Transverse colon (tissue), 4 donors: ENCODE data around the gene ISG20. TPM values are rescaled to one million over a fixed set of nuclear protein-coding genes. Genes with fewer than 3 reads are reported as not detected.
A peak's percentile ranks its signal among the peaks of the same experiment; 100 is the strongest.

ENCODE experiments used
- DNase-seq: peaks from one replicate; pipeline ENCODE4 v3.0.0-alpha.2; 2019
- H3K27ac ChIP-seq, 4 donors: fragments of 200-600 bp; sonication (generic); 2 replicates each; pipeline ENCODE4 v1.5.1; 2016 to 2018; ENCODE audit warnings: inconsistent platforms in 4 of 4
- H3K27me3 ChIP-seq: fragments of 200-600 bp; sonication (generic); 2 replicates; pipeline ENCODE4 v1.5.1; 2017; ENCODE audit warnings: inconsistent platforms
- H3K36me3 ChIP-seq, 4 donors: fragments of 200-600 bp; sonication (generic); 2 replicates each; pipeline ENCODE4 v1.5.1; 2017 to 2019; ENCODE audit warnings: inconsistent platforms in 4 of 4
- H3K4me1 ChIP-seq, 4 donors: fragments of 200-600 bp; sonication (generic); 2 replicates each; pipeline ENCODE4 v1.5.1; 2017 to 2020; ENCODE audit warnings: inconsistent platforms in 4 of 4
- H3K4me3 ChIP-seq, 4 donors: fragments of 200-600 bp; sonication (generic); 1 replicate in 1 of 4; 2 replicates in 3 of 4; pipeline versions ENCODE4 v1.5.1 to v1.6.1; 2017 to 2019; ENCODE audit warnings: inconsistent platforms in 4 of 4
- H3K9me3 ChIP-seq, 2 donors: fragments of 200-600 bp; sonication (generic); 2 replicates each; pipeline ENCODE4 v1.5.1; 2017 to 2019; ENCODE audit warnings: inconsistent platforms in 2 of 2
- EP300 ChIP-seq: sonication (generic); formaldehyde crosslinking; IDR thresholded peaks from one replicate; pipeline ENCODE4 v1.6.1; 2017; ENCODE audit warnings: antibody characterized with exemption, low read depth
- POLR2A ChIP-seq: fragments of 450-650 bp; IDR thresholded peaks from one replicate; pipeline ENCODE4 v1.6.1; 2016; ENCODE audit warnings: antibody characterized with exemption, mild to moderate bottlenecking, moderate library complexity
- POLR2AphosphoS5 ChIP-seq, 3 donors: sonication (generic); formaldehyde crosslinking; IDR thresholded peaks; one replicate each; pipeline ENCODE4 v1.6.1; 2016; ENCODE audit warnings: antibody characterized with exemption in 3 of 3
- WGBS, 2 donors: methylation state at CpG; one replicate each; pipeline ENCODE4 v1.1.5; 2018; ENCODE audit warnings: low coverage in 1 of 2; 5-methylcytosine and 5-hydroxymethylcytosine counted together
- in situ Hi-C, 4 donors: fragments of 200-750 bp; cut with MboI; loops; one replicate each; pipeline versions ENCODE4 v1.15.0 to v1.15.1; 2017; ENCODE audit warnings: low sequenced_read_pairs in 3 of 4, low pct_ligation_motif_present in 1 of 4, low pct_unique_long_range_greater_than_20kb in 1 of 4
- intact Hi-C: fragments of 100-400 bp; cut with DNase I; formaldehyde crosslinking; loops from one replicate; pipeline ENCODE4 v1.15.1; 2023; ENCODE audit warnings: low total_unique reads
- total RNA-seq, 4 donors: library from RNA; depleted of rRNA; stranded (reverse); fragments of >200 nt; gene quantifications; one replicate each; pipeline ENCODE4 v1.1.0, GENCODE V29; 2016
- TF ChIP-seq, protein P1 (sequence below), 5 experiments: fragments of 200-600 bp in 3 of 5; fragments of 450-650 bp in 2 of 5; sonication (generic) in 3 of 5; IDR thresholded peaks; 1 replicate in 2 of 5; 2 replicates in 3 of 5; pipeline ENCODE4 v1.5.1; 2016 to 2017; ENCODE audit warnings: antibody characterized with exemption in 5 of 5, inconsistent platforms in 3 of 5, mild to moderate bottlenecking in 2 of 5, moderate library complexity in 1 of 5

The ISG20 gene
- total RNA-seq, 4 donors from 2014 or later: 18.7 to 51.9 (median 38.6) TPM

DNA sequence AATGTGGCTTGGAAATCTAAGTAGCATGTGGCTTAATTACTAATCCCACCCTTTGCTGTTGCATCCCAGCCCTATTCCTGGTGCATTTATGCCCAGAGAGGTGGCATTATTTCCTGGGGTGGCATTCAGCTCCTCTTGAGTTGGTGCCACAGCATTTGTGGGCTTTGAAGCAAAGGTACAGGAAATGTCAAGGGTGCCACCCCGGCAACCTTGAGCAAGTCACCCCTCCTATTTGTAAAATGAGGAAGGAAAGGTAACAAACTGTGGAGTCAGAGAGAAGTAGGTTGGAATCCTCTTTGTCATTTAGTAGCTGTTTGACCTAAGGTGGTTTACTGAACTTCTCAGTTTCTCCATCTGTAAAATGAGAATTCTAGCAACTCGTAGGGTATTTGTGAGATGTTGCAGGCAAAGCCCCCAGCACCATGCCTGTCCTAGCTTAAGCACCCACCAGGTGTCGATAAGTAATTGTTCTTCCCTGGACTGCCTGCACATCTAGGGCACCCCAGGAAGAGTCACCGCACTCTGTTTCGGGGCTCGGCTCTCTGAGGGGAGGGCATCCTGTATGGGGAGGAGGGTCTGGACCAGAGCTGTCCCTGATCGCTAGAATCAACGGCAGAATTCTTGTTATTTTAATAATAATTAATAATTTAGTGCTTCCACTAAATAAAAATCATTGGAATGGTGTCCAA lies 17.1 kb downstream of the ISG20 start:
- Histone ChIP-seq H3K36me3 (no peaks in the 10 kb centered on the region), H3K27me3 (no peaks in the 10 kb centered on the region), H3K4me1 (no peaks in the 10 kb centered on the region), H3K9me3 (no peaks in the 10 kb centered on the region), H3K27ac (no peak overlapping the region), H3K4me3 (no peak overlapping the region)
- intact Hi-C loops: loop anchor here (5.0 kb wide), 1 partner anchor 176 kb away; no protein-coding TSS in a partner anchor
- no peak for DNase-seq
- TF ChIP-seq POLR2AphosphoS5 (IDR thresholded peaks at IDR 0.05) (no peak), EP300 (no peak), POLR2A (no peak)
- TF ChIP-seq, protein P1, sequence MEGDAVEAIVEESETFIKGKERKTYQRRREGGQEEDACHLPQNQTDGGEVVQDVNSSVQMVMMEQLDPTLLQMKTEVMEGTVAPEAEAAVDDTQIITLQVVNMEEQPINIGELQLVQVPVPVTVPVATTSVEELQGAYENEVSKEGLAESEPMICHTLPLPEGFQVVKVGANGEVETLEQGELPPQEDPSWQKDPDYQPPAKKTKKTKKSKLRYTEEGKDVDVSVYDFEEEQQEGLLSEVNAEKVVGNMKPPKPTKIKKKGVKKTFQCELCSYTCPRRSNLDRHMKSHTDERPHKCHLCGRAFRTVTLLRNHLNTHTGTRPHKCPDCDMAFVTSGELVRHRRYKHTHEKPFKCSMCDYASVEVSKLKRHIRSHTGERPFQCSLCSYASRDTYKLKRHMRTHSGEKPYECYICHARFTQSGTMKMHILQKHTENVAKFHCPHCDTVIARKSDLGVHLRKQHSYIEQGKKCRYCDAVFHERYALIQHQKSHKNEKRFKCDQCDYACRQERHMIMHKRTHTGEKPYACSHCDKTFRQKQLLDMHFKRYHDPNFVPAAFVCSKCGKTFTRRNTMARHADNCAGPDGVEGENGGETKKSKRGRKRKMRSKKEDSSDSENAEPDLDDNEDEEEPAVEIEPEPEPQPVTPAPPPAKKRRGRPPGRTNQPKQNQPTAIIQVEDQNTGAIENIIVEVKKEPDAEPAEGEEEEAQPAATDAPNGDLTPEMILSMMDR (IDR thresholded peaks at IDR 0.05): no peak
- 84% methylated on average over 8 of the region's 8 CpGs; no CpG with 5 or more reads in 1 of the 2 donors for WGBS, 2 donors
- in situ Hi-C loops: loop anchor here in 1 of 4 donors (25.0 kb wide), 1 partner anchor 181 kb away; no protein-coding TSS in a partner anchor

DNA sequence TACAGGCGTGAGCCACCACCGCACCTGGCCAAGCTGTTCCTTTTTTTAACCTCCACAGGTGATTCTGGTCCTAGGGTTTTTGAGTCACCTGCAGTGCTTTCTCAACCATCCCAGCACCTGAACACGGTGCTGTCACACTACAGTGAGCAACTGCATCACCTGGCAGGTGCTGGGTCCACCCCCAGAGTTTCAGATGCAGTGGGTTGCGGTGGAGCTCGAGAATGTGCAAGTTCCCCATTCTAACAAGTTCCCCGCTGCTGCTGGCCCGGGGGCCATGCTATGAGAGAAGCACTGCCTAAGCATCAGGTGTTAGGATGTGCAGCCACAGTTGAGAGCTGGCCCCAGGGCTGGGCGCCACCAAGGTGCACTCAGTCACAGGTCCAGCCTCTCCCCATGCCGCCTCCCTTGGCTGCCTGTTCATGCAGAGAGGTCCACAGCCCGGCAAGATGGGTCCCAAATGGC lies 18.0 kb downstream of the ISG20 start:
- peak overlapping the region in 2 of 4 donors; percentile 5 to 18 for H3K27ac ChIP-seq
- H3K4me1 ChIP-seq: no peaks in the 10 kb centered on the region
- in situ Hi-C loops: loop anchor here in 1 of 4 donors (25.0 kb wide), 1 partner anchor 181 kb away; no protein-coding TSS in a partner anchor
- 68 to 93% methylated on average over 3 to 8 of the region's 10 CpGs for WGBS, 2 donors
- no peaks in the 10 kb centered on the region for H3K9me3 ChIP-seq
- intact Hi-C loops: loop anchor here (5.0 kb wide), 1 partner anchor 176 kb away; no protein-coding TSS in a partner anchor
- DNase-seq: peak; percentile 74
- H3K36me3 ChIP-seq: no peaks in the 10 kb centered on the region
- H3K27me3 ChIP-seq: no peaks in the 10 kb centered on the region
- TF ChIP-seq POLR2AphosphoS5 (IDR thresholded peaks at IDR 0.05): peak in 1 of 3 donors; percentile 26
- no peak for TF ChIP-seq POLR2A
- H3K4me3 ChIP-seq: no peak overlapping the region

DNA sequence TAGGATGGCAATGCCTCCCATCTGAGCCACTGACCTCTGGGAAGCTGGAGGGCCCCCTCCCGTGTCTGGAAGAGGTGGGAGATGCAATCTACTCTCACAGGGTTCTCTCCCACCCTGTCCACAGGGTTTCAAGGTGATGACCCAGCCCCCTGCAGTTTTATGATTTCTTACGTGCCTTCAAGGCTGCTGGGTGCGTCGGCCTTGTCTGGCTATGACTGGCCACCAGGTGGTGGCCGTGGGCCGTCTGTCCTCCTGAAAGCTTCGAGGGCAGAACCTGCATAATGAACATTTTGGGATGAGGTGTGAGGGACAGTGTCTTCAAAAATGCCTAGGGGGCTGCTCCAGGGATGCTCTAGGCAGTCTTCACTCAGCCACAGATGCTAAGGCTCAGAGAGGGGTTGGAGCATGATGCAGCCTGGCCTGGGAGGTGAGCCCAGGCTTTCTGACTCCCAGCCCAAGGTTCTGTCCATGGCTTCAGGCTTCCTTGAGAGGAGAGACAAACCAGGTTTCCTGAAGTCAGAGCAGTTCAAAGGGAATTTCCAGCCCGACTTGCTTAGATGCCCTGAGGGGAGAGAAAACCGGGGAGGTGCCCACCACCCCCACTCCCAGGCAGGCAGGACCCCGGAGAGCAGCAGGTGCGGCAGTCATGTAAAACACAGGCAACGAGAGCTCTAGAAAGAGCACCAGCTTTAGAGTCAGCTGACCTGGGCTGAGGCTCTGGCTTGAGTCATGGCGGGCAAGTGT lies 18.7 kb downstream of the ISG20 start:
- H3K27ac ChIP-seq: peak overlapping the region in 2 of 4 donors; percentile 5 to 18
- no peaks in the 10 kb centered on the region for H3K4me1 ChIP-seq
- no peak overlapping the region for H3K4me3 ChIP-seq
- intact Hi-C loops (loop anchor here (5.0 kb wide), 1 partner anchor 175 kb away; no protein-coding TSS in a partner anchor), in situ Hi-C loops (loop anchor here in 1 of 4 donors (25.0 kb wide), 1 partner anchor 180 kb away; no protein-coding TSS in a partner anchor)
- no peak for TF ChIP-seq POLR2AphosphoS5 (IDR thresholded peaks at IDR 0.05)
- TF ChIP-seq, protein P1 (IDR thresholded peaks at IDR 0.05): peak; percentile 56 to 67 (median 66)
- WGBS, 2 donors: 38% methylated on average over 13 of the region's 13 CpGs; no CpG with 5 or more reads in 1 of the 2 donors
- H3K9me3 ChIP-seq: no peaks in the 10 kb centered on the region
- no peaks in the 10 kb centered on the region for H3K36me3 ChIP-seq
- H3K27me3 ChIP-seq: no peaks in the 10 kb centered on the region
- DNase-seq: no peak

DNA sequence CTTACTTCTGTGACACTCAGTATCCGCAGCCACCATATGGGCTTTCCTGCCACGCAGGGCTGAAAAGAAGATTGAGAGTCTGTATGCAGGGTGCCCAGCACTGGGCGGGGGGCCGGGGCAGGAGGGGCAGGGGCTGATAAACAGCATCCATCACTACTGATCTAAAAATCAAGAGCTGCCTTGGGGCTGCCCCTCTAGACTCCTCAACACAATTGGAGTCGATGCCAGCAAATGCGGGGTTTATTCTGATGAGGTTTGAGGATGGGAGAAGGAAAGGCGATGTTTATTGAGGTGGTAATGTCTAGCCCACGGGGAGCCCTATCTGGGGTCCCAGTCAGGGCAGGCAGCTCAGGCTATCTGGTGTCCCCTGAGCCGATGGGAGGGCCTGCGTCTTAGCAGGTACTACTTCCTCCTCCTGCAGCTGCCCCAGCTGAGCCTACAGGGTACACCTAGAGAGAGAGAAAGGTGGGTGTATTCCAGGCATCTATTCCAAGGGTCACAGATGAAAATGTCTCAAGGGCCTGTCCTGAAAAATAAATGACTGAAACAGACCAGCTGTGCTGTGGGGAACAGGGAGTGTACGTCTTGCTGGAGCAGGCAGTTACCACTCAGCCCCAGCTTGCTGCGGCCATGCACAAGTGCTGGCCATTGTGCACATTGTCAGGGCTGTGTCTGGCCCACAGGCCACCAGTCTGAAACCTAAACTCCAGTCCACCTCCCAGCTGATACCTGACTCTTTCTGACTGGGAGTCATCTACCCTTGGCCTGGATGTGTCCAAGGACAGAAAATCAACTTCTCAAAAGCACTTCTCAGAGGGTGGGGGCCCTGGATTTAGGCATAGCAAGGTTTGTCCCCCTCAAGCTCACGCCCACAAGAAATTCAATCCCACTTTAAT lies 19.5 kb downstream of the ISG20 start:
- WGBS, 2 donors: 80% methylated on average over 13 of the region's 13 CpGs; no CpG with 5 or more reads in 1 of the 2 donors
- no peak overlapping the region for H3K4me3 ChIP-seq
- intact Hi-C loops: loop anchor here (5.0 kb wide), 1 partner anchor 174 kb away; no protein-coding TSS in a partner anchor
- H3K27ac ChIP-seq: no peak overlapping the region
- H3K4me1 ChIP-seq: no peaks in the 10 kb centered on the region
- no peak for DNase-seq
- TF ChIP-seq, protein P1 (IDR thresholded peaks at IDR 0.05): no peak
- TF ChIP-seq POLR2A: no peak
- no peak for TF ChIP-seq EP300
- TF ChIP-seq POLR2AphosphoS5 (IDR thresholded peaks at IDR 0.05): no peak
- H3K9me3 ChIP-seq: no peaks in the 10 kb centered on the region
- H3K27me3 ChIP-seq: no peaks in the 10 kb centered on the region
- H3K36me3 ChIP-seq: no peaks in the 10 kb centered on the region
- in situ Hi-C loops: loop anchor here in 1 of 4 donors (25.0 kb wide), 1 partner anchor 179 kb away; no protein-coding TSS in a partner anchor
